Endometrium (tissue), 2 donors: Measurements from ENCODE around the gene TSPAN14.
"Not testable (repeated sequence)": the region's sequence is repeated elsewhere in the genome, so short reads cannot be mapped to it uniquely, and the experiment has no call there.

Experiments used
- FAIRE-seq: peaks from 2 replicates; lab custom pipeline; 2012; peaks lifted over from hg19 to GRCh38; lab: Jason Lieb, UNC
- donor health status: control.
- donor health status: control.

TSPAN14 gene

GRCh38 chr10:80524190-80524909 lies 70.2 kb downstream of the TSPAN14 start:
- FAIRE-seq: no peak

DNA sequence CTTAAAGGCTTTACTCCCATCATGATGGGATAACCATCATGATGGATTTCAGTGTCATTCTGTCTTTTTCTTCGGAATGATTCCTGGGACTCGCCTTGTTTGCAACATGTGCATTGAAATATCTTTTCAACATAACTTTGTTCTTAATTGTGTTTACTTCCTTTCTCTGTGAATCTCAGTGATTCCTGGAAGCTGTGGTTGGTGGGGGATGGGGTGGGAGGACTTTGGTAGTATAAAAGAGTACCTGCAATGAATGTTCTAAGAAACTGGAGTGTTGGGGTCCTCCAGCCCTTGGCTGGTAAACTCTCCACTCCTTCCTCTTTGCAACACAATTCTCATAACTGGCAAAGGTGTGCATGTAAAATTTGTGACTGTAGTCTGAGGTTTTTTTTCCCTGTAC lies 72.1 kb downstream of the TSPAN14 start:
- FAIRE-seq: no peak

- FAIRE-seq: no peak
Observed at GRCh38 chr10:80526742-80527141, 72.6 kb downstream of the TSPAN14 start.

DNA sequence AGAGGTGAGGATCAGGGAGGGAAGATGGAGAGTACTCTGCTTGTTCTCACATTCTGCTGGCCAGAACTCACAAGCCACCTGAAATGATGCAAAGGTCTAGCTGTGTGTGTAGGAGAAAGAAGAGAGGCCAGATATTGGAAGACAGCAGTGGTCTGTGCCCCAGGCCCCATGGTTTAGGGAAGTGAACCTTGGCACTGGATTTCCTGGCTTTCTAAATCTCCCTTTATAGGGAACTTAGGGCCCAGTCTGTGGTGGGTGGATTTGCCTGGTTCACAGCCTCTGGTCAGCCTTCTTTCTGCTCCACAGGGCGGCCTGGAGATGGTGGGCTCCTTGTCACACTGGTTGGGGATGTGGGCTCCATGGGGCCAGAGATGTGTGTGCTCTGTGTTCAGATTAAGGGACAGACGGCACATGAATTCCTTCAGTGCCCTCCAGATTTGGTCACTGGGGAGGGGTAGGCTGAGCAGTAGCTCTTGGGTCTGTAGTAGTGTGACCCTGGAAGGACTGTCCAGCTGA lies 74.1 kb downstream of the TSPAN14 start:
- no peak for FAIRE-seq

GRCh38 chr10:80528901-80529300 lies 74.8 kb downstream of the TSPAN14 start:
- no peak for FAIRE-seq

GRCh38 chr10:80529604-80530003 lies 75.5 kb downstream of the TSPAN14 start:
- no peak for FAIRE-seq

DNA sequence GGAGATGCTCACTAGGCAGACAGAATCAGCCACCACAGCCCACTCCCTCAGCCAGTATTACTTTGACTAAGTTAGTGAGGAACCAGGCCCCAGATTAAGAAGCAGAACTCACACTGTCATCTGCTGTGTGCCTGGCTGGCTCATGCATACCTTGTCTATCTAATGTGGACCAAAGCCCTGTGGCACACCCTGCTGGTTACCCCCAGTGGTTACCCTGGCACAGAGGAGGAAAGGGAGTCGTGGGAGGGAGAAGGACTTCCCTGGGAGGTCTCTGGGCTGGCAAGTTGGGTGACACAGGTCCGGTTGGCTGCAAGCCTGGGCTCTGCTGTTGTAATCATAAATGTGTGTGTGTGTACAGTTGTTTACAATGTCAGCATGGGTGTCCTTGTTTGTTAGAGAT lies 76.1 kb downstream of the TSPAN14 start:
- FAIRE-seq: no peak

- no peak for FAIRE-seq
Observed at GRCh38 chr10:80530816-80531215, 76.7 kb downstream of the TSPAN14 start.

DNA sequence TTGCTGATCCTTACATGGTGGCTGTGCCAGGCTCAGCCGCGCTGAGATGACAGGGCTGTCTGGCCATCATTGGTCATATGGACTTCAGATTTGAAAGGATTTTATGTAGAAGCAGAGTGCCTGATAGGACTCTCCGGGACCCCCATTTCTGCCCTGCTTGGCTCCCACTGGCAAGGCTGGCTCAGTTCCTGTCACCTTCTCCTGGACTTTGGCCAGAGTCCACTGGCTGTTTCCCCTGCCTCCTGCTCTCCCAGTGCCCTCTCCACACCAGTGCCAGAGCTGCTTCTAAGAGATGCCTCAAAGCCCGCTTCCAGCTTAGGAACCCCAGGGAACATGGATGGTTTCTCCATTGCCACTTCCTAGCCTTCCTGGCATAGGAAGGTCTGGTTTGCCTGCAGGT lies 78.5 kb downstream of the TSPAN14 start:
- no peak for FAIRE-seq

DNA sequence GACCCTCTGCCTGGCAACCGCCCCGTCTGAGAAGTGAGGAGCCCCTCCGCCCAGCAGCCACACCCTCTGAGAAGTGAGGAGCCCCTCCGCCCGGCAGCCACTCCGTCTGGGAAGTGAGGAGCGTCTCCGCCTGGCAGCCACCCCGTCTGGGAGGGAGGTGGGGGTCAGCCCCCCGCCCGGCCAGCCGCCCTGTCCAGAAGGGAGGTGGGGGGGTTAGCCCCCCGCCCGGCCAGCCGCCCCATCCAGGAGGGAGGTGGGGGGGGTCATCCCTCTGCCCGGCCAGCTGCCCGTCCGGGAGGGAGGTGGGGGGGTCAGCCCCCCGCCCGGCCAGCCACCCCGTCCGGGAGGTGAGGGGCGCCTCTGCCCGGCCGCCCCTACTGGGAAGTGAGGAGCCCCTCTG lies 79.9 kb downstream of the TSPAN14 start:
- FAIRE-seq: not testable (repeated sequence)

DNA sequence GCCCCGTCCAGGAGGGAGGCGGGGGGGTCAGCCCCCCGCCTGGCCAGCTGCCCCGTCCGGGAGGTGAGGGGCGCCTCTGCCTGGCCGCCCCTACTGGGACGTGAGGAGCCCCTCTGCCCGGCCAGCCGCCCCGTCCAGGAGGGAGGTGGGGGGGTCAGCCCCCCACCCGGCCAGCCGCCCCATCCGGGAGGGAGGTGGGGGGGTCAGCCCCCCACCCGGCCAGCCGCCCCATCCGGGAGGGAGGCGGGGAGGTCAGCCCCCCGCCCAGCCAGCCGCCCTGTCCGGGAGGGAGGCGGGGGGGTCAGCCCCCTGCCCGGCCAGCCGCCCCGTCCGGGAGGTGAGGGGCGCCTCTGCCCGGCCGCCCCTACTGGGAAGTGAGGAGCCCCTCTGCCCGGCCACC lies 80.5 kb downstream of the TSPAN14 start:
- not testable (repeated sequence) for FAIRE-seq

DNA sequence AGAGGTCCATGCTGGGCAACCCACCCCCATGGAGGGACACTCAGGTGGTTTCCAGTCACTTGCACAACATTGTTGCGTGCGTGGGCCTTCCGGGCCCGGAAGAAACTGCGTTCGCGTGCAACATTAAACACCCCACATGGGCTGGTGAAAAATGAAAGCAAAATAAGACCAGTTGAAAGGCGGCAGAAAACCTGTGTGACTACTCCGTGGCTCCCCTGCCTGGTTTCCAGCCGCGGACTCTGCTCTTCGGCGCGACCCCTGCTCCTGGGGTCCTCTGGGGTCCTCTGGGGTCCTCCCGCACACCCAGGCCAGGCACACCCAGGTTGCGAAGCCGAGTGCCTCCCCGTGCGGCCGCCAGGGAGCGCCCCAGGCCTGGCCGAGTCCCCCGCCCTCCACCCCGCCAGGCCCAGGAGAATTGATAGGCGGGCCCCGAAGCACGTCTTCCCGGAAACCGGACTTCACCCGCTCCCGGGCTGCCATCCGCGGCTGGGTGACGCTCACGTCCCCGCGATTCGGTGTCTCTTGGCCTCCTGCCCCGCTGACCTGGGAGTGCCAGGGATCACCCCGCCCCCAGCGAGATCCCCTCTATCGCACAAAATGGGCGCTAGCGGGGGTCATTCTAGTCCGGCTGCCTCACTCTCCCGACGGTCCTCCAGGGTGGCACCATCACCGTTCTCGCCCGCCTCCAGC lies 81.7 kb downstream of the TSPAN14 start:
- no peak for FAIRE-seq

DNA sequence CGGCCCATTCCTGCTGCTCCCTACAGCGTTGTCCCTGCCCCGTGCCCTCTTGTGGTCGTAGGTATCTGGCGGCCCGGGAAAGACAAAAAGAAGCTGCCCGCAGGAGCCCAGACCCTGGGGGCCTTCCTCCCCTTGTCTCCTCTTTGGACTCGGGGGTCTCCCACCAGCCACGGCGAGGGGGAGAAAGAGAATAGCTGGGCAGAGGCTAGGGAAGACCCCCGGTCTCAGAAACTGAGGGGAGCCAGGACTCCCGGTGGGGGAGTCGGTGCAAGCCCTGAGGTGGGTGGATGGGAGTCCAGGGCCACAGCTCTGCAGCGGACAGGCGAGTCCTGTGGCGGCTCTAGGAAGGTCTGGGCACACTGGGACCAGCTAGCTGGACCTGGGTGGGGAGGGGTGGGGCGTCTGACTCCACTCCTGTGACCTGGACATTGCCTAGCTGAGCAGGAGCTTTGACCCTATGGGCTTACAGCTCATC lies 82.3 kb downstream of the TSPAN14 start:
- FAIRE-seq: no peak

DNA sequence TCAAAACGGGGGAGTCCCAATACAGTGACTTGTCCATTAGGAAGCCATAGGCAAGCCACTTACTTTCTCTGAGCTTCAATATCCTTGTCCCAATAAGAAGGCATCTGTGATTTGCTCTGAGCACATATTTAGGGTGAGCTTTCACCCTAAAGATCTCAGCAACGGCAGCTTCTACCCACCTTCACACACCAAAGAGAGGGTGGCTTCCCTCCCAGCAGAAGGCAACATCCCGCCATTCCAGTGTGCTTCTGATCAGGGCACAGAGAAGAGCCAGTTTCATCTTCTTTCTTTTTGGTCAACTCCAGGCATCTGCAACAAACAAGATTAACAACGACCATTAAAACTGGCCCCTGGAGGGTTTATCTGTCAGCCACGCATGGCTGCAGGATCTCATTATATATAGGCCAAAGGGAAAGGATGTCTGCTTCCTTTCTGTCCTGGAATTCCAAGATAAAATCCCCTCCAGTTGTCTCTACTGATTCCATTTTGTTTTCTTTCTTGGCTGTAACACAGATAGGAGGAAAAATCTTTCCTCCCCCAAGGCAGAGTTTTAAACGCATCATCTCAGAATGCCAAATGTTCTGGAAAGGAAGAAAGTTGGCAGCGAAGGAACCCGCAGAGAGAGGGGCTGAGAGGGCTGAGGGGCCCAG lies 83.1 kb downstream of the TSPAN14 start:
- no peak for FAIRE-seq

GRCh38 chr10:80537736-80538480 lies 83.8 kb downstream of the TSPAN14 start, which contains the start of gene SH2D4B:
TSS of gene SH2D4B (plus strand) at chr10:80537902. CDS start at chr10:80538332, 430 bp downstream.
- no peak for FAIRE-seq

DNA sequence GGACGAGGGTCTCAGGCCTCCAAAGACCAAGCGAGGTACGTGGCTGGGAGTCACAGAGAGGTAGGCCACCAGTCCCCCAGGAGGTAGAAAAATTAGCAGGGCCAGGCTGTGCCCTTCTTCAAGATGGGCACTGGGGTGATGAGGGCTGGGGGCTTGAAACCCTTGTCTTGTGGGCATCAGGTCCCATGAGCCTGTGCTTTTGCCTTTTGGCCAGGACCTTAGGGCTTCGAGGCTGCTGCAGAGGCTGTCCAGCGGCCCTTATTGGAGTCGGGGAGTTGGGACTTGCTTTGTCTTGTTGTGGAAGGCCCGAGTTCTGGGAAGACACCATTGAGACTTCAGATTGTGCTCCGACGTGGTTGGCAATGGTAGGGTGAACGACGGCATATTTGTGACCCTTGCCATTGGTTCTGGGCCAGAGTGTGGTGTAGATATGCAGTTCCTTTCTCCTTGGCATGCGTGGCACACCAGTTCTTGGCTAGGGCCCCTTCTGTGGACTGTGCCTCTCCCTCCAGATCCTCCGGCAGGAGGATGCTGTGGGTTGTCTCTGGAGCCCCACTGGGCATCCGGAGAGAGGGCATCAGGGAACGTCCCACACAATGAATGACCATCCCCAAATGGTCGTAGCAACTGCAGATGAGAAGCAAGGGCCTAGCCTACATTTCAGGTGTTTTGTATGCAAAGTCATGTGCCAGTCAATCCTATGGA lies 84.5 kb downstream of the TSPAN14 start:
- FAIRE-seq: no peak

GRCh38 chr10:80539421-80540031 lies 85.4 kb downstream of the TSPAN14 start:
- no peak for FAIRE-seq

GRCh38 chr10:80540136-80540535 lies 86.0 kb downstream of the TSPAN14 start:
- no peak for FAIRE-seq

GRCh38 chr10:80540618-80540980 lies 86.5 kb downstream of the TSPAN14 start:
- FAIRE-seq: no peak

GRCh38 chr10:80540981-80541750 lies 87.1 kb downstream of the TSPAN14 start:
- FAIRE-seq: no peak
